CD14-positive monocyte (primary cell): ENCODE measurements around the gene CFAP70. TPM values are rescaled to one million over a fixed set of nuclear protein-coding genes. Genes with fewer than 3 reads are reported as not detected.

Source experiments
- DNase-seq, 3 donors: peaks; one replicate each; pipeline ENCODE4 v3.0.0-alpha.2; 2011 to 2022
- H2AFZ ChIP-seq: 2 replicates; pipeline ENCODE4 v1.6.0; 2012; ENCODE audit warnings: mild to moderate bottlenecking, low read depth, low read length, inconsistent platforms; ENCODE audit not compliant: insufficient read depth, poor library complexity, severe bottlenecking
- H3K27ac ChIP-seq, 2 donors: 1 replicate in 1 of 2; 2 replicates in 1 of 2; pipeline ENCODE4 v1.5.1; 2012 to 2013; ENCODE audit warnings: low read length in 2 of 2, control low read depth in 1 of 2, inconsistent platforms in 1 of 2, low read depth in 1 of 2, mild to moderate bottlenecking in 1 of 2
- H3K27me3 ChIP-seq, 2 donors: one replicate each; pipeline versions ENCODE4 v1.6.0 to v1.6.1; 2011 to 2013; ENCODE audit warnings: low read length in 2 of 2; ENCODE audit not compliant: control insufficient read depth in 2 of 2, insufficient read depth in 2 of 2
- H3K36me3 ChIP-seq, 2 donors: replicated peaks in 1 of 2; 1 replicate in 1 of 2; 2 replicates in 1 of 2; pipeline versions ENCODE4 v1.5.1 to v1.6.1; 2012 to 2013; ENCODE audit warnings: low read length in 2 of 2, control low read depth in 1 of 2, inconsistent platforms in 1 of 2, mild to moderate bottlenecking in 1 of 2; ENCODE audit not compliant: insufficient read depth in 2 of 2, control insufficient read depth in 1 of 2
- H3K4me1 ChIP-seq, 2 donors: 1 replicate in 1 of 2; 2 replicates in 1 of 2; pipeline versions ENCODE4 v1.5.1 to v1.6.1; 2012 to 2013; ENCODE audit warnings: low read length in 2 of 2, control low read depth in 1 of 2, inconsistent platforms in 1 of 2, mild to moderate bottlenecking in 1 of 2, moderate library complexity in 1 of 2; ENCODE audit not compliant: insufficient read depth in 2 of 2, control insufficient read depth in 1 of 2
- H3K4me2 ChIP-seq: replicated peaks from 2 replicates; pipeline ENCODE3; 2012; ENCODE audit warnings: low read length, moderate library complexity, mild to moderate bottlenecking; ENCODE audit not compliant: poor library complexity, severe bottlenecking; ENCODE audit errors: extremely low read depth
- H3K4me3 ChIP-seq, 3 experiments: fragments of 200-600 bp in 1 of 3; sonication (generic) in 1 of 3; replicated peaks in 1 of 3; 1 replicate in 2 of 3; 2 replicates in 1 of 3; pipeline ENCODE4 v1.5.1; 2011 to 2013; ENCODE audit warnings: low read length in 3 of 3, mild to moderate bottlenecking in 3 of 3, control low read depth in 2 of 3, low read depth in 2 of 3, inconsistent platforms in 1 of 3, moderate library complexity in 1 of 3
- H3K79me2 ChIP-seq: 2 replicates; pipeline ENCODE4 v1.6.0; 2012; ENCODE audit warnings: mild to moderate bottlenecking, control low read depth, inconsistent platforms, low read length, moderate library complexity; ENCODE audit not compliant: insufficient read depth
- H3K9ac ChIP-seq: 2 replicates; pipeline ENCODE4 v1.6.0; 2017; ENCODE audit warnings: low read length, mild to moderate bottlenecking; ENCODE audit not compliant: insufficient read depth, poor library complexity, severe bottlenecking
- H3K9me3 ChIP-seq, 2 donors: replicated peaks in 1 of 2; 1 replicate in 1 of 2; 2 replicates in 1 of 2; pipeline versions ENCODE4 v1.5.1 to v1.6.1; 2012 to 2013; ENCODE audit warnings: low read length in 2 of 2, control low read depth in 1 of 2; ENCODE audit not compliant: control insufficient read depth in 1 of 2, insufficient read depth in 1 of 2
- H4K20me1 ChIP-seq: 2 replicates; pipeline ENCODE4 v1.6.0; 2012; ENCODE audit warnings: mild to moderate bottlenecking, low read length, control low read depth, moderate library complexity; ENCODE audit not compliant: insufficient read depth
- H3K27ac Mint-ChIP-seq, 7 donors: one replicate each; pipeline ENCODE4 v1.8.0; 2020; ENCODE audit warnings: mild to moderate bottlenecking in 7 of 7, mixed read lengths in 7 of 7, moderate library complexity in 6 of 7, inconsistent platforms in 2 of 7
- H3K27me3 Mint-ChIP-seq, 3 donors: one replicate each; pipeline ENCODE4 v1.8.0; 2021 to 2022; ENCODE audit warnings: low read depth in 3 of 3, mild to moderate bottlenecking in 3 of 3, mixed read lengths in 3 of 3, moderate library complexity in 3 of 3, inconsistent platforms in 1 of 3
- H3K36me3 Mint-ChIP-seq, 2 donors: one replicate each; pipeline ENCODE4 v1.8.0; 2020; ENCODE audit warnings: mixed read lengths in 2 of 2, inconsistent platforms in 1 of 2, mild to moderate bottlenecking in 1 of 2
- H3K4me1 Mint-ChIP-seq: one replicate; pipeline ENCODE4 v1.8.0; 2020; ENCODE audit warnings: mild to moderate bottlenecking, mixed read lengths
- H3K4me3 Mint-ChIP-seq, 2 donors: one replicate each; pipeline ENCODE4 v1.8.0; 2020; ENCODE audit warnings: mild to moderate bottlenecking in 2 of 2, mixed read lengths in 2 of 2, moderate library complexity in 1 of 2
- H3K9me3 Mint-ChIP-seq, 7 donors: one replicate each; pipeline ENCODE4 v1.8.0; 2020 to 2022; ENCODE audit warnings: mixed read lengths in 7 of 7, mild to moderate bottlenecking in 6 of 7, moderate library complexity in 6 of 7, inconsistent platforms in 2 of 7
- WGBS: methylation state at CpG from one replicate; pipeline ENCODE4 v1.1.5; 2013; ENCODE audit warnings: missing lambda C conversion rate; ENCODE audit not compliant: insufficient coverage; 5-methylcytosine and 5-hydroxymethylcytosine counted together
- intact Hi-C, 2 donors: fragments of 100-400 bp; cut with micrococcal nuclease; formaldehyde crosslinking; loops; one replicate each; pipeline versions ENCODE4 v1.15.0 to v1.15.1; 2023
- polyA plus RNA-seq, 3 donors: library from polyadenylated mRNA; depleted of rRNA in 1 of 3; unstranded in 2 of 3; stranded (reverse) in 1 of 3; fragments of 300-500 nt in 2 of 3; fragments of >200 nt in 1 of 3; fragmentation: Illumina TruSeq in 2 of 3; gene quantifications; 1 replicate in 2 of 3; 2 replicates in 1 of 3; pipeline ENCODE4 v1.2.3, GENCODE V29; 2012 to 2021
- TF ChIP-seq, protein P1 (sequence below): fragments of 200-600 bp; IDR thresholded peaks from one replicate; pipeline ENCODE4 v1.8.0; 2022; ENCODE audit warnings: antibody characterized with exemption, mild to moderate bottlenecking

CFAP70 gene
- polyA plus RNA-seq, 3 donors = 0.13 to 1.1 TPM; not detected in 1

GRCh38 chr10:73239908-73240307 lies 118.8 kb downstream of the CFAP70 start:
- no peak overlapping the region for H3K4me3 ChIP-seq
- intact Hi-C loops = loop anchor here (10.0 kb wide), 2 partner anchors 115 to 175 kb away; partner anchors contain the start of genes ANXA7 (in 1 of the 2) and CFAP70 (in 1 of the 2)
- H4K20me1 ChIP-seq = no peaks in the 10 kb centered on the region
- H2AFZ ChIP-seq = no peak overlapping the region
- H3K27ac ChIP-seq = no peak overlapping the region
- no peak for DNase-seq
- H3K27me3 ChIP-seq = no peaks in the 10 kb centered on the region
- peaks cover 15% of the 10 kb centered on the region for H3K4me1 Mint-ChIP-seq
- H3K27ac Mint-ChIP-seq = no peak overlapping the region
- H3K9me3 ChIP-seq = no peaks in the 10 kb centered on the region
- no CpG with 5 or more reads among the region's 2 CpGs for WGBS
- no peak overlapping the region for H3K4me2 ChIP-seq
- H3K36me3 Mint-ChIP-seq = peaks cover 43 to 69% of the 10 kb centered on the region in 2 donors
- no peaks in the 10 kb centered on the region for H3K9me3 Mint-ChIP-seq
- no peak overlapping the region for H3K4me3 Mint-ChIP-seq
- H3K27me3 Mint-ChIP-seq = no peaks in the 10 kb centered on the region
- TF ChIP-seq, protein P1, sequence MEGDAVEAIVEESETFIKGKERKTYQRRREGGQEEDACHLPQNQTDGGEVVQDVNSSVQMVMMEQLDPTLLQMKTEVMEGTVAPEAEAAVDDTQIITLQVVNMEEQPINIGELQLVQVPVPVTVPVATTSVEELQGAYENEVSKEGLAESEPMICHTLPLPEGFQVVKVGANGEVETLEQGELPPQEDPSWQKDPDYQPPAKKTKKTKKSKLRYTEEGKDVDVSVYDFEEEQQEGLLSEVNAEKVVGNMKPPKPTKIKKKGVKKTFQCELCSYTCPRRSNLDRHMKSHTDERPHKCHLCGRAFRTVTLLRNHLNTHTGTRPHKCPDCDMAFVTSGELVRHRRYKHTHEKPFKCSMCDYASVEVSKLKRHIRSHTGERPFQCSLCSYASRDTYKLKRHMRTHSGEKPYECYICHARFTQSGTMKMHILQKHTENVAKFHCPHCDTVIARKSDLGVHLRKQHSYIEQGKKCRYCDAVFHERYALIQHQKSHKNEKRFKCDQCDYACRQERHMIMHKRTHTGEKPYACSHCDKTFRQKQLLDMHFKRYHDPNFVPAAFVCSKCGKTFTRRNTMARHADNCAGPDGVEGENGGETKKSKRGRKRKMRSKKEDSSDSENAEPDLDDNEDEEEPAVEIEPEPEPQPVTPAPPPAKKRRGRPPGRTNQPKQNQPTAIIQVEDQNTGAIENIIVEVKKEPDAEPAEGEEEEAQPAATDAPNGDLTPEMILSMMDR = no peak
- no peak overlapping the region for H3K9ac ChIP-seq
- peaks cover 22% of the 10 kb centered on the region for H3K79me2 ChIP-seq
- peaks cover 38 to 87% of the 10 kb centered on the region in 2 donors for H3K36me3 ChIP-seq
- peaks cover 9 to 16% of the 10 kb centered on the region in 2 donors for H3K4me1 ChIP-seq

GRCh38 chr10:73238990-73239566 lies 119.6 kb downstream of the CFAP70 start:
- H3K36me3 Mint-ChIP-seq = peaks cover 50 to 73% of the 10 kb centered on the region in 2 donors

More at GRCh38 chr10:73238990-73239566, 119.6 kb downstream of the CFAP70 start:
- peaks cover 45 to 95% of the 10 kb centered on the region in 2 donors for H3K36me3 ChIP-seq
- no peak overlapping the region for H2AFZ ChIP-seq
- Mint-ChIP-seq H3K9me3 (no peaks in the 10 kb centered on the region), H3K27ac (no peak overlapping the region), H3K27me3 (no peaks in the 10 kb centered on the region), H3K4me3 (no peak overlapping the region), H3K4me1 (peaks cover 7% of the 10 kb centered on the region)
- no peak overlapping the region for H3K4me3 ChIP-seq
- no peaks in the 10 kb centered on the region for H3K27me3 ChIP-seq
- no peaks in the 10 kb centered on the region for H3K9me3 ChIP-seq
- TF ChIP-seq, protein P1 = no peak
- H3K9ac ChIP-seq = no peak overlapping the region
- H3K79me2 ChIP-seq = peaks cover 13% of the 10 kb centered on the region
- peaks cover 5 to 9% of the 10 kb centered on the region in 2 donors for H3K4me1 ChIP-seq
- intact Hi-C loops = no loop called here
- no peak for DNase-seq
- WGBS = no CpG with 5 or more reads among the region's 5 CpGs
- H3K27ac ChIP-seq = no peak overlapping the region
- no peaks in the 10 kb centered on the region for H4K20me1 ChIP-seq
- H3K4me2 ChIP-seq = no peak overlapping the region
